Neuronal stem cell (in vitro differentiated cells): ENCODE data around the gene PPIA.
A peak's percentile ranks its signal among the peaks of the same experiment; 100 is the strongest.

Experiments used
- DNase-seq: peaks from one replicate; pipeline ENCODE4 v3.0.0-alpha.2; 2013; ENCODE audit warnings: low spot score
- H2AFZ ChIP-seq: one replicate; pipeline ENCODE4 v1.6.1; 2013; ENCODE audit warnings: mild to moderate bottlenecking, low read length, inconsistent platforms
- H2AK5ac ChIP-seq: 2 replicates; pipeline ENCODE4 v1.6.1; 2013; ENCODE audit warnings: low read depth, mild to moderate bottlenecking, inconsistent platforms, low read length, moderate library complexity, mixed read lengths
- H2BK120ac ChIP-seq: 2 replicates; pipeline ENCODE4 v1.6.1; 2013; ENCODE audit warnings: low read depth, mild to moderate bottlenecking, inconsistent platforms, low read length, moderate library complexity, mixed read lengths
- H2BK12ac ChIP-seq: one replicate; pipeline ENCODE4 v1.6.1; 2013; ENCODE audit warnings: low read length, inconsistent platforms
- H2BK15ac ChIP-seq: 2 replicates; pipeline ENCODE4 v1.6.1; 2013; ENCODE audit warnings: mild to moderate bottlenecking, low read length, inconsistent platforms, mixed read lengths
- H2BK5ac ChIP-seq: one replicate; pipeline ENCODE4 v1.6.1; 2013; ENCODE audit warnings: inconsistent platforms, mild to moderate bottlenecking, low read length, moderate library complexity
- H3K14ac ChIP-seq: one replicate; pipeline ENCODE4 v1.6.1; 2013; ENCODE audit warnings: low read length, inconsistent platforms
- H3K18ac ChIP-seq: 2 replicates; pipeline ENCODE4 v1.6.1; 2013; ENCODE audit warnings: low read length, inconsistent platforms
- H3K23ac ChIP-seq: 2 replicates; pipeline ENCODE4 v1.6.1; 2013; ENCODE audit warnings: low read depth, mild to moderate bottlenecking, mixed read lengths, low read length, inconsistent platforms; ENCODE audit not compliant: poor library complexity
- H3K27ac ChIP-seq: replicated peaks from 3 replicates; pipeline ENCODE4 v1.5.1; 2013; ENCODE audit warnings: low read length, inconsistent platforms
- H3K27me3 ChIP-seq, 3 experiments: 2 replicates each; pipeline ENCODE4 v1.6.1; 2013; ENCODE audit warnings: low read length in 3 of 3, mild to moderate bottlenecking in 2 of 3, inconsistent platforms in 1 of 3, low read depth in 1 of 3, mixed read lengths in 1 of 3, moderate library complexity in 1 of 3; ENCODE audit not compliant: control insufficient read depth in 3 of 3, insufficient read depth in 3 of 3
- H3K36me3 ChIP-seq, 2 donors: replicated peaks in 1 of 2; 2 replicates each; pipeline ENCODE4 v1.6.1; 2013; ENCODE audit warnings: low read length in 2 of 2; ENCODE audit not compliant: control insufficient read depth in 2 of 2, insufficient read depth in 2 of 2
- H3K4ac ChIP-seq: 2 replicates; pipeline ENCODE4 v1.6.1; 2013; ENCODE audit warnings: inconsistent platforms, mild to moderate bottlenecking, low read length, moderate library complexity
- H3K4me1 ChIP-seq, 2 donors: 1 replicate in 1 of 2; 2 replicates in 1 of 2; pipeline ENCODE4 v1.6.1; 2013; ENCODE audit warnings: low read length in 2 of 2, low read depth in 1 of 2; ENCODE audit not compliant: control insufficient read depth in 2 of 2, insufficient read depth in 1 of 2
- H3K4me2 ChIP-seq: one replicate; pipeline ENCODE4 v1.6.1; 2013; ENCODE audit warnings: mild to moderate bottlenecking, low read length, inconsistent platforms; ENCODE audit not compliant: insufficient read depth, poor library complexity, severe bottlenecking
- H3K4me3 ChIP-seq, 2 donors: 2 replicates each; pipeline ENCODE4 v1.5.1; 2013; ENCODE audit warnings: low read length in 2 of 2, mild to moderate bottlenecking in 2 of 2, inconsistent platforms in 1 of 2, moderate library complexity in 1 of 2
- H3K79me1 ChIP-seq: one replicate; pipeline ENCODE4 v1.6.1; 2013; ENCODE audit warnings: low read depth, mild to moderate bottlenecking, inconsistent platforms, low read length, moderate library complexity
- H3K9ac ChIP-seq: one replicate; pipeline ENCODE4 v1.6.1; 2013; ENCODE audit warnings: mild to moderate bottlenecking, low read depth, low read length, inconsistent platforms; ENCODE audit not compliant: poor library complexity
- H3K9me3 ChIP-seq, 2 donors: replicated peaks in 1 of 2; 2 replicates each; pipeline versions ENCODE3 to v1.6.1; 2013; ENCODE audit warnings: low read length in 2 of 2, mild to moderate bottlenecking in 2 of 2, inconsistent platforms in 1 of 2, low read depth in 1 of 2, mixed read lengths in 1 of 2, moderate library complexity in 1 of 2; ENCODE audit not compliant: control insufficient read depth in 2 of 2, insufficient read depth in 1 of 2
- H4K8ac ChIP-seq: one replicate; pipeline ENCODE4 v1.6.1; 2013; ENCODE audit warnings: low read depth, mild to moderate bottlenecking, inconsistent platforms, low read length, moderate library complexity
- H4K91ac ChIP-seq: one replicate; pipeline ENCODE4 v1.6.1; 2013; ENCODE audit warnings: low read length, low read depth, mild to moderate bottlenecking, inconsistent platforms; ENCODE audit not compliant: poor library complexity
- WGBS, 2 donors: extraction: QIAGEN DNeasy Blood & Tissue Kit; methylation state at CpG; one replicate each; pipeline ENCODE4 v1.1.7; 2013; ENCODE audit warnings: missing lambda C conversion rate in 2 of 2, mixed read lengths in 1 of 2; ENCODE audit not compliant: insufficient read length in 2 of 2, insufficient replicate concordance in 1 of 2; ENCODE audit errors: extremely low coverage in 2 of 2; 5-methylcytosine and 5-hydroxymethylcytosine counted together

PPIA gene

GRCh38 chr7:44814919-44815318 is 18.4 kb downstream of the PPIA start:
- no peak overlapping the region for H4K8ac ChIP-seq
- no peak overlapping the region for H2BK120ac ChIP-seq
- H3K14ac ChIP-seq: no peak overlapping the region
- no peak overlapping the region for H3K23ac ChIP-seq
- no peak overlapping the region for H2BK5ac ChIP-seq
- no peaks in the 10 kb centered on the region for H3K79me1 ChIP-seq
- no peak overlapping the region for H3K4ac ChIP-seq
- no peak overlapping the region for H4K91ac ChIP-seq
- H2AFZ ChIP-seq: no peak overlapping the region
- H3K9me3 ChIP-seq: no peaks in the 10 kb centered on the region
- no CpG with 5 or more reads among the region's 2 CpGs for WGBS, 2 donors
- no peak overlapping the region for H3K4me2 ChIP-seq
- H3K4me3 ChIP-seq: no peak overlapping the region
- no peak overlapping the region for H2AK5ac ChIP-seq
- H2BK15ac ChIP-seq: no peak overlapping the region
- H2BK12ac ChIP-seq: no peak overlapping the region
- no peak overlapping the region for H3K9ac ChIP-seq
- no peaks in the 10 kb centered on the region for H3K27me3 ChIP-seq
- no peak for DNase-seq
- no peaks in the 10 kb centered on the region for H3K4me1 ChIP-seq
- H3K18ac ChIP-seq: no peak overlapping the region
- H3K36me3 ChIP-seq: no peaks in the 10 kb centered on the region
- no peak overlapping the region for H3K27ac ChIP-seq

- DNase-seq: no peak
- Histone ChIP-seq H3K79me1 (no peaks in the 10 kb centered on the region), H2BK120ac (no peak overlapping the region), H3K27me3 (no peaks in the 10 kb centered on the region), H3K4ac (no peak overlapping the region), H3K27ac (no peak overlapping the region), H4K91ac (no peak overlapping the region), H2AK5ac (no peak overlapping the region), H3K4me2 (no peak overlapping the region), H3K23ac (no peak overlapping the region), H2BK15ac (no peak overlapping the region), H2AFZ (no peak overlapping the region), H2BK5ac (no peak overlapping the region), H3K4me1 (no peaks in the 10 kb centered on the region), H4K8ac (no peak overlapping the region), H3K9ac (no peak overlapping the region), H3K9me3 (no peaks in the 10 kb centered on the region), H3K4me3 (no peak overlapping the region), H3K36me3 (peaks cover 0 to 5% of the 10 kb centered on the region in 2 donors), H2BK12ac (no peak overlapping the region), H3K18ac (no peak overlapping the region), H3K14ac (no peak overlapping the region)
- WGBS, 2 donors: no CpG with 5 or more reads among the region's 2 CpGs
Measured at GRCh38 chr7:44819292-44819691, 22.8 kb downstream of the PPIA start.

GRCh38 chr7:44823255-44823781 is 26.8 kb downstream of the PPIA start:
- Histone ChIP-seq H3K4me2 (no peak overlapping the region), H3K4me1 (no peaks in the 10 kb centered on the region), H2AK5ac (no peak overlapping the region), H3K23ac (no peak overlapping the region), H3K27ac (no peak overlapping the region), H3K4ac (no peak overlapping the region), H3K27me3 (no peaks in the 10 kb centered on the region), H3K14ac (no peak overlapping the region), H3K4me3 (no peak overlapping the region), H3K9me3 (no peaks in the 10 kb centered on the region), H2AFZ (no peak overlapping the region), H3K9ac (no peak overlapping the region), H4K91ac (no peak overlapping the region), H4K8ac (no peak overlapping the region), H3K18ac (no peak overlapping the region), H2BK5ac (no peak overlapping the region), H3K36me3 (peaks cover 14 to 46% of the 10 kb centered on the region in 2 donors), H2BK120ac (no peak overlapping the region), H2BK15ac (no peak overlapping the region), H3K79me1 (peaks cover 2% of the 10 kb centered on the region), H2BK12ac (no peak overlapping the region)
- no peak for DNase-seq
- 100% methylated on average over 1 of the region's 5 CpGs; no CpG with 5 or more reads in 1 of the 2 donors for WGBS, 2 donors

GRCh38 chr7:44824894-44825526 is 28.5 kb downstream of the PPIA start:
- Histone ChIP-seq H4K8ac (no peak overlapping the region), H3K4me2 (no peak overlapping the region), H3K9me3 (no peaks in the 10 kb centered on the region), H3K9ac (no peak overlapping the region), H3K27ac (peak overlapping the region; percentile 24), H3K4me3 (no peak overlapping the region), H2AFZ (no peak overlapping the region), H3K79me1 (peaks cover 2% of the 10 kb centered on the region), H2AK5ac (no peak overlapping the region), H2BK5ac (no peak overlapping the region), H3K4ac (no peak overlapping the region), H3K36me3 (peaks cover 23 to 63% of the 10 kb centered on the region in 2 donors), H3K23ac (no peak overlapping the region), H2BK15ac (no peak overlapping the region), H3K27me3 (no peaks in the 10 kb centered on the region), H2BK120ac (no peak overlapping the region), H3K4me1 (no peaks in the 10 kb centered on the region), H4K91ac (no peak overlapping the region), H2BK12ac (no peak overlapping the region), H3K14ac (no peak overlapping the region), H3K18ac (no peak overlapping the region)
- WGBS, 2 donors: no CpG with 5 or more reads among the region's 2 CpGs
- DNase-seq: no peak
